Mammary epithelial cell (primary cell): ENCODE results near the gene AVPR2.

Experiments used
- EZH2 ChIP-seq: IDR thresholded peaks from 2 replicates; pipeline ENCODE4 v1.6.1; 2012; ENCODE audit warnings: low read length, inconsistent platforms, borderline replicate concordance
- TF ChIP-seq, protein P1 (sequence below), 2 donors: IDR thresholded peaks in 1 of 2; conservative IDR thresholded peaks in 1 of 2; 2 replicates each; pipeline ENCODE4 v1.5.1; 2011 to 2012; ENCODE audit warnings: inconsistent platforms in 2 of 2, low read length in 2 of 2, mild to moderate bottlenecking in 2 of 2, control low read depth in 1 of 2, low read depth in 1 of 2; ENCODE audit not compliant: insufficient read depth in 1 of 2; ENCODE audit errors: extremely low read depth in 1 of 2

DNA sequence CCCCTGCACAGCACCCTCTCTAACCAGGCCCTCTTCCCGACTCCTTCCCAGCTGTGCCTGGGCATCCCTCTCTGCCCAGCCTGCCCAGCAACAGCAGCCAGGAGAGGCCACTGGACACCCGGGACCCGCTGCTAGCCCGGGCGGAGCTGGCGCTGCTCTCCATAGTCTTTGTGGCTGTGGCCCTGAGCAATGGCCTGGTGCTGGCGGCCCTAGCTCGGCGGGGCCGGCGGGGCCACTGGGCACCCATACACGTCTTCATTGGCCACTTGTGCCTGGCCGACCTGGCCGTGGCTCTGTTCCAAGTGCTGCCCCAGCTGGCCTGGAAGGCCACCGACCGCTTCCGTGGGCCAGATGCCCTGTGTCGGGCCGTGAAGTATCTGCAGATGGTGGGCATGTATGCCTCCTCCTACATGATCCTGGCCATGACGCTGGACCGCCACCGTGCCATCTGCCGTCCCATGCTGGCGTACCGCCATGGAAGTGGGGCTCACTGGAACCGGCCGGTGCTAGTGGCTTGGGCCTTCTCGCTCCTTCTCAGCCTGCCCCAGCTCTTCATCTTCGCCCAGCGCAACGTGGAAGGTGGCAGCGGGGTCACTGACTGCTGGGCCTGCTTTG, 1.1 kb downstream of the AVPR2 start:
- TF ChIP-seq, protein P1, sequence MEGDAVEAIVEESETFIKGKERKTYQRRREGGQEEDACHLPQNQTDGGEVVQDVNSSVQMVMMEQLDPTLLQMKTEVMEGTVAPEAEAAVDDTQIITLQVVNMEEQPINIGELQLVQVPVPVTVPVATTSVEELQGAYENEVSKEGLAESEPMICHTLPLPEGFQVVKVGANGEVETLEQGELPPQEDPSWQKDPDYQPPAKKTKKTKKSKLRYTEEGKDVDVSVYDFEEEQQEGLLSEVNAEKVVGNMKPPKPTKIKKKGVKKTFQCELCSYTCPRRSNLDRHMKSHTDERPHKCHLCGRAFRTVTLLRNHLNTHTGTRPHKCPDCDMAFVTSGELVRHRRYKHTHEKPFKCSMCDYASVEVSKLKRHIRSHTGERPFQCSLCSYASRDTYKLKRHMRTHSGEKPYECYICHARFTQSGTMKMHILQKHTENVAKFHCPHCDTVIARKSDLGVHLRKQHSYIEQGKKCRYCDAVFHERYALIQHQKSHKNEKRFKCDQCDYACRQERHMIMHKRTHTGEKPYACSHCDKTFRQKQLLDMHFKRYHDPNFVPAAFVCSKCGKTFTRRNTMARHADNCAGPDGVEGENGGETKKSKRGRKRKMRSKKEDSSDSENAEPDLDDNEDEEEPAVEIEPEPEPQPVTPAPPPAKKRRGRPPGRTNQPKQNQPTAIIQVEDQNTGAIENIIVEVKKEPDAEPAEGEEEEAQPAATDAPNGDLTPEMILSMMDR (conservative IDR thresholded peaks at IDR 0.05 in 1 of 2, IDR thresholded peaks at IDR 0.05 in 1 of 2; ENCODE audit: extremely low read depth in 1 of 2, insufficient read depth in 1 of 2, low read depth in 1 of 2, low read length in 2 of 2): no peak
- TF ChIP-seq EZH2: no peak
